ENCODE measurements around the gene SLC51B.

Gene SLC51B

GRCh38 chr15:65101891-65102708 is 56.9 kb downstream of the SLC51B start:
- DNase-seq, result no peak

- no peak for DNase-seq
These were observed 57.7 kb downstream of the SLC51B start for GRCh38 chr15:65102912-65103311.

Data from activated CD4-positive, alpha-beta T cell treated with anti-CD3 and anti-CD28 coated beads for 1 hour (primary cell).